ENCODE data around the gene NCS1.

Gene NCS1

DNA sequence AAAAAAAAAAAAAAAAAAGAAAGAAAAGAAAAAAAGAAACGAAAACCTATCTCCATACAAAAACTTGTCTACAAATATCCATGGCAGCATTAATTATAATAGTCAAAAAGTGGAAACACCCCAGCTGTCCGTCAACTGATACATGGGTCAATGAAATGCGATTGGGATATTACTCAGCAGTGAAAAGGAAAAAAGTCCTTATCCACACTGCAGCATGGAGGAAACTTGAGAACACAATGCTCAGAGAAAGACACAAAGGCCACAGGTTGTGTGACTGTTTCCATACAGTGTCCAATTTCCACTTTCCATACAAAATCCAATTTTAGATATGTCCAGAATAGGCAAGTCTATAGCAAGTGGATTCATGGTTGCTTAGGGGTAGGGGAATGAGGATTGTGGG lies 24.3 kb upstream of the NCS1 start:
- DNase-seq (ENCODE audit: low read depth) = no peak

GRCh38 chr9:130149031-130149430 lies 23.2 kb upstream of the NCS1 start:
- DNase-seq (ENCODE audit: low read depth) = no peak

DNA sequence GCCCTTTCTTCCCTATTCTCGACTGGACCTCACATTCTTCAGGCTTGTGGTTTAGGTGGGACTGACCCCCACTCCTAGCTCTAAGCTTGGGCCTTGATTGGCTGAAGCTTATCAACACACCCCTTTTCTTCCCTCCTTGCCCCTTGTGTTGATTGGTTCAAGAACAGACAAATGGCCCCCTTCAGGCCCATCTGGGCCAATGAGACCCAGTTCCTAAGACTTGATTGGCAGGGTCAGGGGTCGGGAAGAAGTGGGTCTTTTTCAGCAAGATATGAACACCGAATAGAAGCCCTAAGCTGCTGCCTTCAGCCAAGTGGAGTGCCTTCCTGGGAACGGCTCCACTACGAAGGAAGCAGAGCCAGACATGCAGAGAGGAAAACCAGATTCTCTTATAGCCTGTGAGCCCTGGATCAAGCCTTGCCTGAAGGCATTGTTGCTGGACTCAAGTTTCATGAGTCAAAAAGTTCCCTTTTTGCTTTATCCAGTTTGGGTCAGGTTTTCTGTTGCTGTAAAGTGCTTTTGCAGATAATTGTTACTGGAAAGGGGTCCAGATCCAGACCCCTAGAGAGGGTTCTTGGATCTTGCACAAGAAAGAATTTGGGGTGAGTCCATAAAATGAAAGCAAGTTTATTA lies 22.4 kb upstream of the NCS1 start:
- DNase-seq (ENCODE audit: low read depth) = no peak

DNA sequence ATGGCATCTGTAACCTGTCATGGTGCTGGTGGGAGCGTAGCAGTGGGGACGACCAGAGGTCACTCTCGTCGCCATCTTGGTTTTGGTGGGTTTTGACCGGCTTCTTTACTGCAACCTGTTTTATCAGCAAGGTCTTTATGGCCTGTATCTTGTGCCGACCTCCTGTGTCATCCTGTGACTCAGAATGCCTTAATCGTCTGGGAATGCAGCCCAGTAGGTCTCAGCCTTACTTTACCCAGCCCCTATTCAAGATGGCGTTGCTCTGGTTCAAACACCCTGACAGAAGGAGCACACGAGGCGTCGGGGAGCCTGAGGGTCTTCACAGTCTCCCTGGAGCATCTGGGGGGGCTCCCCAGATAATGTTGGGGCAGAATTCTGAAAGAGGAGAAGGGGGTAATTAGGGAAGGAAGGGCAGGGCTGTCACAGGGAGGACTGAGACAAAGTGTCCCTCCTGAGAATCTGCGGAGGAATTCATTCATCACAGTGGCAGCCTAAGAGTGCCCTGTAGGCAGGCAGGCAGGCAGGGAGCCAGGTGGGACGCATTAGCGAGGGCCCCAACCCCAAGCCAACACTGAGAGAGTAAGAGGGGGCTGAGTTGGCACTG lies 21.3 kb upstream of the NCS1 start:
- DNase-seq (ENCODE audit: low read depth) = peak; percentile 75

DNA sequence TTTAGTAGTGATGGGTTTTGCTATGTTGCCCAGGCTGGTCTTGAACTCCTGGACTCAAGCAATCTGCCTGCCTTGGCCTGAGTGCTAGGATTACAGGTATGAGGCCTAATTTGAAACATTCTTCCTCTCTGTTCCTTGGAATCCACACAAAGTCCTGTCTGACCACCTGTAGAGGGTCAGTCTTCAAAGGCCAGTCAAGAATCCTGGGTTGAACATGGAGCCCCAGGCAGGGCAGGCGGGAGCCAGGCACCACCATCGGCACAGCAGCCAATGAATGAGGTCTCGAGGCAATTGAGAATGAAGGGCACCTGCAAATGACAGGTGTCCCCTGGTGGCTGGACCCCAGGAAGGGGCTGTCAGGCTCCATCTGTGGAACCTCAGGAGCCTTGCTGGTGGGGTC lies 17.4 kb upstream of the NCS1 start:
- DNase-seq (ENCODE audit: low read depth) = no peak

GRCh38 chr9:130155647-130156046 lies 16.6 kb upstream of the NCS1 start:
- DNase-seq (ENCODE audit: low read depth) = no peak

- DNase-seq (ENCODE audit: low read depth) = no peak
These were observed 15.5 kb upstream of the NCS1 start for GRCh38 chr9:130156672-130157071.

GRCh38 chr9:130157079-130157478 lies 15.1 kb upstream of the NCS1 start:
- DNase-seq (ENCODE audit: low read depth) = no peak

GRCh38 chr9:130158001-130158400 lies 14.2 kb upstream of the NCS1 start:
- DNase-seq (ENCODE audit: low read depth) = no peak

- no peak for DNase-seq (ENCODE audit: low read depth)
These were observed 13.1 kb upstream of the NCS1 start for GRCh38 chr9:130159057-130159456.

DNA sequence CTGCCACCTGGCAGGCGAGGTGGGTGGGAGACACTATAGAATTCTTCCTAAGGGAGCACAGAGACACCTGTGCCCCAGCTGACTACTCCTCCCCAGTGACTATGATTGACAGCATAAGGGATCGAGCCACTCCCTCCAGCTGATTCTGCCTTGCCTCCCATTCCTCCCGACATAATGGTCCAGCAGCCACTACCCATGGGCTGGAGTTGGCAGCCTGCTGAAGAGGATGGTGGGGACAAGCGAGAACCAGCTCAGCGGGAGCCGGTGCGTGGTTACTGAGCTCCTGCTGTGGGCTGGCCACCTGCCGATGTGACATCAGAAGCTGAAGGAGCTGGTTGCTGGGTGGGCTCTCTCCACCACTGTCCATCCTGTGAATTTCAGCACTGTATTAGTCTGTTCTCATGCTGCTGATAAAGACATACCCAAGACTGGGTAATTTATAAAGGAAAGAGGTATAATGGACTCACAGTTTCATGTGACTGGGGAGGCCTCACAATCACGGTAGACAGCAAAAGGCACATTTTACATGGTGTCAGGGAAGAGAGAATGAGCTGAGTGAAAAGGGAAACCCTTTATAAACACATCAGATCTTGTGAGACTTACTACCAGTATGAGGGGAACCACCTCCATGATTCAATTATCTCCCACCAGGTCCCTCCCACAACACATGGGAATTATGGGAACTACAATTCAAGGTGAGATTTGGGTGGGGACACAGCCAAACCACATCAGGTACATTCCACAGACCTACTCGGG lies 12.1 kb upstream of the NCS1 start:
- DNase-seq (ENCODE audit: low read depth) = no peak

DNA sequence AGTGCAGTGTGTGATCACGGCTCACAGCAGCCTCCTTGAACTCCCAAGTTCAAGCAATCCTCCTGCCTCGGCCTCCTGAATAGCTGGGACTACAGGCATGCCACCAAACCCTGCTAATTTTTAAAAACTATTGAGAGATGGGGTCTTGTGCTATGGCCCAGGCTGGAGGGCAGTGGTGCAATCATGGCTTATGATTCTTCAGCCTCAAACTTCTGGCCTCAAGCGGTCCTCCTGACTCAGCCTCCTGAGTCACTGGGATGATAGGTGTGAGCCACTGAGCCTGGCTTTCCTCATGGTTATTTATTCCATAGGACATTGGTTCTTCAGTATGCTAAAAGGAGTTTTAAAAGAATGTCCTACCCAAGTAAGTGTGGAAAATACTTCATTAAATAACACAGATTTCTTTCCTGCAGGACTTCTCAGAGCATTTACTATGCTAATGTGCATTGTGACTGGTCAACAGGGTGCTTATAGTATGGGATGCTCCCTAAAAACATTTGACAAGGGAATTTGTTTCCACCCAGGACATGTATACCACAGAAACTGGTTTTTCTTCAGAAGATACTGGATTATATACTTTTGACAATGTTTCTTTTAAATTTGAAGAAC lies 11.2 kb upstream of the NCS1 start:
- DNase-seq (ENCODE audit: low read depth) = no peak

DNA sequence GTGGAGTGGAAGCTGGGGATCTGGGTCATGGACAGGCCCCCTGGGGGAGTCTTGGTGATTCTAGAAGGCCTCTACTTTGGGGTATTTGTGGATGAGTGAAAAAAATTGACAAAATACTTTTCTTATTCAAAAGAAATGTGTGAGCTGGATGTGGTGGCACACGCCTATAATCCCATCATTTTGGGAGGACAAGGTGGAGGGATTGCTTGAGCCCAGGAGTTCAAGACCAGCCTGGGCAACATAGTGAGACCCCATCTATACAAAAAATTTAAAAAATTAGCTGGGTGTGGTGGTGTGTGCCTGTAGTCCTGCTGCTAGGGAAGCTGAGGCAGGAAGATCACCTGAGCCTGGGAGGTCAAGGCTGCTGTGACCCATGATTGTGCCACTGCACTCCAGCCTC lies 6.6 kb upstream of the NCS1 start:
- no peak for DNase-seq (ENCODE audit: low read depth)

DNA sequence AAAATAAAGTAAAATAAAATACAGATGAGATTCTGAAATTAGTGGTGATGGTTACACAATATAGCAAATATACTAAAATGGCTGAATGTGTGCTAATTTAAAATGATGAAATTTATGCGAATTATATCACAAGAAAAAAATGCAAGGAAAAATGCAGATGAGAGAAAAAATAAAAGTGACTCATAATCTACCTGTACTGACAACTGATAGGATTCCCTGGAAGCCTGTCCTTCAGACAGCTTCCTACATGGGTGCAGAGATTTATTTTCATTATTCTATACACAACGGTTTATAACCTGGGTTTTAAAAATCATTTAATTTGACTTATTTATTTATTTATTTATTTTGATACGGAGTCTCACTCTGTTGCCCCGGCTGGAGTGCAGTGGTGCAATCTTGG lies 5.8 kb upstream of the NCS1 start:
- no peak for DNase-seq (ENCODE audit: low read depth)

DNA sequence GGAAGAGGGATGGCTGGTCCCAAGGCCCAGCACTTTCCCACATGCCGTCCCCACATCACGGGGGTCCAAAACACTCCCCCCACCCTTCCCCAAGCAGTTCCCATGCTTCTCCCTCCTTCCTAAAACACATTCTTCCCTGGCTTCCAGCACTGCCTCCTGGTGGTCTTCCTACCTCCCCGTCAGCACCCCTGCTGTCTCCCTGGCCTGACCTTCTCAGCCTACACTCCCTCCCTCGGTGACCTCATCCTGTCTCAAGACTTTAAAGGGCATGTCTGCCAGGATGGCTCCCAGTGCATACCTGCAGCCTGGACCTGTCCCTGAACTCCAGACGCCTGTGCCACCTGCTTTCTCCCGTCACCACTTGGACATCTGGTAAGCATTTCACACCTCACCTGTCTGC lies 4.3 kb upstream of the NCS1 start:
- DNase-seq (ENCODE audit: low read depth) = no peak

- DNase-seq (ENCODE audit: low read depth) = no peak
These were observed 717 bp upstream of the NCS1 start for GRCh38 chr9:130171226-130172148.

GRCh38 chr9:130172858-130173665 lies 858 bp downstream of the NCS1 start:
- DNase-seq (ENCODE audit: low read depth) = peak; percentile 24

DNA sequence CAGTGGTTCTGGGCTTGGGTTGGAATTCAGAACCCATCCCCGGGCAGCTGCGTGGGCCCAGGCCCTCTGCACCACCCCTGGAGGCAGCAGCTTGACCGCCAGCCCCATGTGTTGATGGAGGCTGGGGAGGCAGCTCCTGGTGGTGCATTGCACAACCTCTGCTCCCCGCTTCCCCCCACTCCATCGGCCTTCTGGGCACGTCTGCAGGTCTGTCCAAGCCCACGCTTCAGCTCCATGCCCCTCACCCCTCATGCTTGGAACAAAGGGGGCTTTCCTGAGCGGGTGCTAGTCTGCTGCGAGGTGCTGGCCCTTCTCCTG lies 1.4 kb downstream of the NCS1 start:
- DNase-seq (ENCODE audit: low read depth) = peak; percentile 57

DNA sequence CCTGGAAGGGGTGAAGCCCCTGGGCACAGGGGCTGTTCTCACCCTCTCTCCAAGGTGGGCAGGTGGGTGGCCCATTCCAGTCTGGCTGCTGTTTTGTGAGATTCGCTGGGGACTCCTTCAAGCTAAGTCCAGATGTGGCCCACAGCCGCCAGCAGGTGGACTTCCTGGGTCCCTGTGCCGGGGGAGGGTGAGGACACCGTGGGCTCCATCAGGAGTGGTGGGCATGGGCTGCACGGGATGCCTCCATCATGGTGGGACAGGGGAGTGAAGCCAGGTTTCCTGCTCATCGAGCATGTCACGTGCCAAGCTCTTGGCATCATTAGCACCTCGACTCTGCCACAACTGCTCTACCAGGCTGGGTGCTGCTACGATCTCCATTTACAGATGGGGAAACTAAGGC lies 1.8 kb downstream of the NCS1 start:
- no peak for DNase-seq (ENCODE audit: low read depth)

DNA sequence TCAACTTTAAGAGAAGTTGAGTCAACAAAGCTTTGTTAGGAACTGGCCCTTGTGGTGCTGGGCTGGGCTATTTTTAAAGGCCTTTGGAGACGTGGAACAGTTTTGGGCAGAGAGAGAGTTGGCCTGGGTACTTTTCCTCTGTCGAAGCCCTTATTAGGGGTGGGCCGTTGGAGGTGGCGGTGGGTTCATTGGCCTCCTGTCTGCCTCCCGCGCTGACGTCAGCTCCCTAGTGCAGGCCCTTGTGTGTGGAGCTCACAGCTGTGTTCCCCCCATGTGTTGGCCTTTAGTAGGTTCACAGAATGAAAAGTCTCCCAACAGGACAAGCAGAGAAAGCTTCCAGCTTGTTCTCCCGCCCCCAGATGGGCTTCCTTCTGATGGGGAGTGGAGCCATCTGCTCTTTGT lies 2.7 kb downstream of the NCS1 start:
- no peak for DNase-seq (ENCODE audit: low read depth)

DNA sequence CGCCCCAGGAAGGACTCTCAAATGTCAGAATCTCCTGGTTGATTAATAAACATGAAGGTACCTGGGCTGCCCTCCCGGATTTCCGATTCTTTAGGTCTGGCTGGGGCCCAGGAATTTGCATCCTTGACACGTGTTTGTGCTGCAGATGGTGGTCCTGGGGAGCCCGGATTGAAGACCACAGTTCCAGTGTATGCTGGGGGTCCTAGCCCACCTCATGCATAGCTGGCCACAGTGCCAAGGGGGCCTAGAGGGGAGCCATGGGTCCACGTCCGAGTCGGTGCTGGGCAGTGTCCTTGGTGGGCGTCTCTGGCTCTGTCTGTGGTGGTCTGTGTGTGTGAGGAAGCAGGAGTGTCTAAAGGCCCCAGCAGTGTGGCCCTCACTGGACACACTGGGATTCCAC lies 3.2 kb downstream of the NCS1 start:
- DNase-seq (ENCODE audit: low read depth) = no peak

Measured in iris pigment epithelial cell (primary cell).